HG03139 (cell line): ENCODE results near the gene AASDH.
"Not testable (repeated sequence)": the region's sequence is repeated elsewhere in the genome, so short reads cannot be mapped to it uniquely, and the experiment has no call there.

Experiments
- ATAC-seq: cut with Tn5 transposase; IDR thresholded peaks from one replicate; pipeline ENCODE4 v1.9.1; 2021; ENCODE audit not compliant: unreplicated experiment

AASDH gene

DNA sequence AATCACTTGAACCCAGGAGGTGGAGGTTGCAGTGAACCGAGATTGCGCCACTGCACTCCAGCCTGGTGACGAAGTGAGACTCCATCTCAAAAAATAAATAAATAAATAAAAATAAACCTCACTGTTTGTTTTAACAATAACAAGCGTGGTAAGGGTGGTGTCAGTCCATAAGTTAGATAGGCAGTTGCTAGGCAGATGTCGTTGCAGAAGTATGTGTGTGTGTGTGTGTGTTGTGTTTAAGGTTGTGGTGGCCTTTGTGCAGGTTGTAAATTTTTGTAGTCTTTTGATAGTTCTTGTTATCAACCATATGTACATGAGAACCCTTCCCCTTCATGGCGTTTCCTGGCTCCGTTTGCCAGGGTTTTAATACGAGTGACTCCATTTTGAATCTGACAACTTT lies 4.0 kb upstream of the AASDH start:
- ATAC-seq = no peak

DNA sequence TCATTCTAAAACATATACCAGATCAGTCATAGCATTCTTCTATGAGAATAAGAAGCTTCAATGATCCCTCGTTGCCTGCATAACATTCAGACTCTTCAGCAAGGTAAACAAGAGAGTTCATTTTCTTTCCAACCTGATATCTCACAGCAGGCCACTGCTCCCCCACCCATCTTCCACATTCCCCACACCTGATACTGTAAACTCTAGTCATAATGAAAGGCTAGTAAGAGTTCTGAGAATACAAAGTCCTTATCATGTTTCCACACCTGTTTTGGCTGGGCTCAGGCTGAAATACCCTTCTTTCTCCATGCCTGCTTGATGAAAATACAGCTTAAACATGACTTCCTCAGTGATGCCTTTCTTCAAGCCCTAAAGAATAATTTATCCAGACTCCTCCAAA lies 2.3 kb upstream of the AASDH start:
- no peak for ATAC-seq

DNA sequence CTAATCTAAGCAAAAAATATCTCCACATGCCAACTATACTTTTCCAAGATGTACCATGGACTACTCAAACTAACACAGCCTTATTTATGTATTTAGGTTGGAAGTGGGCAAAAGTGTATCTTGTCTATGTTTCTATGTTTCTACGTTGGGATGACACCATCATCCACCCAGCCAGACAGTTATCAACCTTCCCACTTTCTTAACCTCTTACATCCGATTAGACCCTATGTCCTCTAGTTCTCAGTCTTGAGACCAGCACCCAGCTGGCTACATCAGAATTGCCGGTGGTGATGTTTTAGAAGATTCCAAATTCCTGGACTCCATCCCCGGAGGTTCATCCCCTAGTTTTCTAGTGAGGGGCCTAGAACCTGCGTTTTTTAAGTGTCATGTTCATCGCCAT lies 1.0 kb upstream of the AASDH start:
- no peak for ATAC-seq

DNA sequence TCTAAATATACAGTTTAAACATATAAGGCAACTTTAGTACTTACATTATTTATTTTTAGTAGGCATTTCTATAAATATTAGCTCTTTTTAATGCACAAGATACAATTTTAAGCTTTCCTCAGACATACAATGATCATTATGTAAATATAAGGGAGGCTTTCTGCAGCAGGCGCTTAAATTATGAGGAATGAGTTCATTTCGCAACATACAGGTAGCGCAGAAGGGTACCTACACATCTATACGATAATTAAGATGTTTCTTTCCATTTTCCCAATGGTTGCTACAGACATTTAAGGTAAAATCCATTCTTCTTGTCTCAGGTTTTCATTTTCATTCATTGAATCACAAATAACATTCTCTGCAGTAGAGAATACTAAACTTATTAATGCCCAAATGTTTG lies 1.2 kb downstream of the AASDH start:
- ATAC-seq = no peak

DNA sequence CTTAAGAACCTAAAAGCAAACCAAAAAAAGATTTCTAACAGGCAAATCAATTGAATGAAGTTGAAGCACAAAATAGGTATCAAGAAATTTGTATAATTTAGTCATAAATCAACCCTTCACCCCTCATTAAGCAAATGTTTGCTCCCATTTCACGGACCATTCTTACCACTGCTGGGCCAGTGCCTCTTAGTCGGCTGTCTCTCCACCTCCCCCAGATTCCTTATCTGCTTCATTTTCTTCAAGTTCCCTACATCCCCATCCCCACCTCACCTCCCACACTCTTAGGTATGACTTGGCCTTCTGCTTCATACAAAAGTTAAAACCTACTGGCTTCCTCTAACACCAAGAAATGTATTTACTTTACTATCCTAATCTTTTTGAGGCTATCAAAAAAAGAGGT lies 11.8 kb downstream of the AASDH start:
- no peak for ATAC-seq

DNA sequence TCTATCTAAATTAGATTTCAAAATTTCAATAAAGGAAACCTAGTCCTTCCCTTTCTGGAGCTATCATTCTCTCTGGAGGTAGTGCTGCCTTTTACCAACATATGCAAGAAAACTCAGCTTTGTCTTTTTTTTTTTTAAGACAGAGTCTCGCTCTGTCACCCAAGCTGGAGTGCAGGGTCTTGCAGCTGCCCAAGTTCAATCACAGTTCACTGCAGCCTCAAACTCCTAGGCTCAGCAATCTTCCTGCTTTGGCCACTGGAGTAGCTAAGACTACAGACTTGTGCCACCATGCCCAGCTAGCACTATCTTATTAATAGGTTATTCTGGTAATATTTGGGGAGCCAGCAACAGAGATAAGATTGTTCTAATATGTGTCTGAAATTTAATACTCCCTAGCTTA lies 12.3 kb downstream of the AASDH start:
- no peak for ATAC-seq

DNA sequence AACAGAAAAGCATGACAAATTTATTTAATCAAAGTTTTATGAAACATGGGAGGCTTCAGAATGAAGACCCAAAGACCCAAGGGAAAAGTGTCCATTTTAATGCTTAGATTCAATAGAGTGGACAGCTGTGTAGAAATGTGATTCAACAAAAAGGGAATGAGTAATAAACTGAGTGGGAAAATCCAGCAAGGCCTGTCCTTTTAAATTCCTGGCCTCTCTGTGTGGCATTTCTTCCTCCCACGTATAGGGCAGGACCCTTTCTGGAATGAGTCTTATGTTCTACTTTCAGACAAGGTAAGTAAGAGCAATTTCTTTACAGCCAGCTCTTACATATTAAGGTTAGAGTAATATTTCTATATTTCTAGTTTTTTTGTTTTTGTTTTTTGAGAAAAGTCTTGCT lies 14.5 kb downstream of the AASDH start:
- no peak for ATAC-seq

DNA sequence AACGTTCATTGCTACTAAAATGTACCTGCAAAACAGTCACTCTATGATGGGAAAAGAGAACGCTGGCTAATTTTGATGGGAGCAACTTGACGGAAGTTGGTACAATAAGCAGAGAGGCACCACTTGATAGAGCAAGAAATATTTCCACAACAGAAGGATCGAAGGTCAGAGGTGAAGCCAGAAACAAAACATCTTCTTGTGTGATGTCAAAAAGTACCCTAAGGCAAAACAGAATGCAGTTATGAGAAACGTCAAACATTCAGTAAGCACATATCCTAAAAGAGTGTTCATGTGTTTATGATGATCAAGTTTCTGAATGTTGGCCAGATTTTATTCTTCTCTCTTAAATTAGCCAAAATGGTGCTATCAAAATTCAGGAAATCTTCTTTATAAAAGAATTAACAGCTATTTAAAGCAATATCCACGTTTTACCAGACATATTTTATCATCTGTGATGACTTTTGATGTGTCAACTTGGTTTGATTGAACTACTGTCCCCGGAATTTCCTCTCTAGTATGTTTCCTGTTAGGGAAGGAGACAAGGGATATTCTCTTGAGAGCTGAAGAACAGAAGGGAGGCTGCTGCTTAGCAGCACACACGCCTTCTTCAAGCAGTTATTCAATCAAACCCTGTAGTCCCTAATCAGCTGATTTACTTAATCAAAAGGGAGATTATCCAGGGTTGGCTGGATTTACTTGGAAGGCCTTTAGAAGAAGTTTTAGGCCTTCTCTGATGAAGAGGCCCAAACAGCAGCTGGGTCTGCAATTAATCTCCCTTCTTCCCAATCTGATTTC lies 15.7 kb downstream of the AASDH start:
- no peak for ATAC-seq

DNA sequence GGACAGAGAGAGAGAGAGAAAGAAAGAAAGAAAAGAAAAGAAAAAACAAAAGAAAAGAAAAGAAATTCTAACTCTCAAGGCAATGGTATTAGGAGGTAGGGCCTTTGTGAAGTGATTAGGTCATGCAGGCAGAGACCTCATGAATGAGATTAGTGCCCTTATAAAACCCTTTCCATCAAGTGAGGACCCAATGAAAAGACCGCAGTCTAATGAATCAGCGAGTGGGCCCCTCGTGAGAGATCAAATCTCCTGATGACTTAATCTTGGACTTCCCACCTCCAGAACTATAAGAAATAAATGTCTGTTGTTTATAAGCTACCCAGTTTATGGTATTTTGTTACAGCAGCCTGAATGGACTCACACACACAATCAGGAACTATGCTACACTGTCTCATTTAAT lies 16.9 kb downstream of the AASDH start:
- no peak for ATAC-seq

DNA sequence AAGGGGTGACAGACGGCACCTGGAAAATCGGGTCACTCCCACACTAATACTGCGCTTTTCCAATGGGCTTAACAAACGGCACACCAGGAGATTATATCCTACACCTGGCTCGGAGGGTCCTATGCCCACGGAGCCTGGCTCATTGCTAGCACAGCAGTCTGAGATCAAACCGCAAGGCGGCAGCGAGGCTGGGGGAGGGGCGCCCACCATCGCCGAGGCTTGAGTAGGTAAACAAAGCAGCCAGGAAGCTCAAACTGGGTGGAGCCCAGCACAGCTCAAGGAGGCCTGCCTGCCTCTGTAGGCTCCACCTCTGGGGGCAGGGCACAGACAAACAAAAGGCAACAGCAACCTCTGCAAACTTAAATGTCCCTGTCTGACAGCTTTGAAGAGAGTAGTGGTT lies 24.3 kb downstream of the AASDH start:
- ATAC-seq = not testable (repeated sequence)

DNA sequence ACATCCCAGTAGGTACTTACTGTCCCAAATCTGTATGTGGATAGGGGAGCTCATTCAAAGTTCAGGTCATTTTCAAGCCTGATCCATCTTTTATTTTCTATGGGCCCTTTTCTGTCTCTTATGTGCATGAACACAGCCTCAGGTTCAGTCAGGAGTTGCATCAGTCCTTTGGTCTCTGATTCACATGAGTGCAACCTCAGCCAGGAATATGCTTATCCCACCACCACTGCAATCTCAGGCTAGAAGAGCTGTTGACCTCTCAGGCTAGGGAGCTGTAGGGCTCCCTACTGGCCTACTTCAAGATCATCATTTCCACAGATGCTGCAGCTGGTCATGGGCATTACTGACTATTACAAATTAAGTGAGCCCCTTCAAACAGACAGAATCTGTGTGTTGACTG lies 27.2 kb downstream of the AASDH start:
- no peak for ATAC-seq

DNA sequence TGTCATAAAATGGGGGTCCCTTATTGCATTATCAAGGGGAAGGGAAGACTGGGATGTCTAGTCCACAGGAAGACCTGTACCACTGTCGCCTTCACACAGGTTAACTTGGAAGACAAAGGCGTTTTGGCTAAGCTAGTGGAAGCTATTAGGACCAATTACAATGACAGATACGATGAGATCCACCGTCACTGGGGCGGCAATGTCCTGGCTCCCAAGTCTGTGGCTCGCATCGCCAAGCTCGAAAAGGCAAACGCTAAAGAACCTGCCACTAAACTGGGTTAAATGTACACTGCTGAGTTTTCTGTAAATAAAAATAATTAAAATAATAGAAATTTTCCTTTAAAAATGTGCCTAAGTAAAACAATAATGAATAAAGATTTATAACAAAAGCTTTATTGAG lies 30.6 kb downstream of the AASDH start:
- ATAC-seq = no peak

DNA sequence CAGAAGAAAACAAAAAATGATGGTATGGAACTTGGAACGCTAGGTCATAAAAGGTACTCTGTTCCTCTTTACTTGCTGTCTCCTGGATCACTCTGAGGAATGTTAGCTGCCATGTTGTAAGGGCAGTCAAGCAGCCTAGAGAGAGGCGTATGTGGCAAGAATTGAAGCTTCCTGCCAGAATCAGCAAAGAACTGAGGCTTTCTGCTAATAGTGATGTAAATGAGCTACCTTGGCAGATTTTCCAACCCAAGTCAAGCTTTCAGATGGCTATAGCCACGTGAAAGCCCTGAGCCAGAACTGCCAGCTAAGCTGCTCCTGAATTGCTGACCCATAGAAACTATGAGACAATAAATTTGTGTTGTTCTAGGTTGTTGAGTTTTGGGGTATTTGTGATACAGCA lies 38.7 kb downstream of the AASDH start:
- no peak for ATAC-seq

DNA sequence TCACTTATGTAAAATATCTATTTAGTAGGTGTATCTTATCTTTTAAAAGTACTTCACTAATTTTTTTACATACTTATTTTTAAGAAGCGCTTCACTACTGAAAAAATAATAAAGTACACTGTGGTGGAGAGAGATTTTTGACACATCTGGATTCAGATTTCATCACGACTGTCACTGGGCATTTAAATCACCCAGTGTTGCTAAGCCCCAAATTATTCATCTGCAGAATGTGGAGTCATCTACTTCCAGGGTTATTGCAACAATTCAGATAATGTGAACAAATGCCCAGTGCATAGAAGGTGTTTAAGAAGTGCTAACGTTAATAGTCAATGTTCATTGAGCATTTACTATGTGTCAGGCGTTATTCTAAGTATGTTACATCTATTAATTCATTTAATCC lies 41.8 kb downstream of the AASDH start:
- ATAC-seq = no peak

DNA sequence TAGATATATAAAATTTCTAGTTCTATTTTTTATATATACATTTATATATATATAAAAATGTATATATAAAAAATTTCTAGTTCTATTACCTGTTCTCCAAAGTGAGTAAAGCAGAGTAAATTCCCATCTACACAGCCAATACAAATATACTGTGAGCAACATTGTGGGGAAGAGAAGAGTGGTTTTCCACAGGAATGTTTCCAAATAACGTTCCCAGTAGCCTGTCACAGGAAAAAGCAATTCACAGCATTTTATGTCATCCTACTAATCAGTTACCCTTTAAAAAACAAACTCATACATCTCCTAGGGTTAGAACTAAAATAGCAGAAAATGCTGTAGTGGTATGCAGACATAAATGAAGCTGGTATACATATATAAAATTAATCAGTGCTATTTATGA lies 44.5 kb downstream of the AASDH start:
- ATAC-seq = no peak

DNA sequence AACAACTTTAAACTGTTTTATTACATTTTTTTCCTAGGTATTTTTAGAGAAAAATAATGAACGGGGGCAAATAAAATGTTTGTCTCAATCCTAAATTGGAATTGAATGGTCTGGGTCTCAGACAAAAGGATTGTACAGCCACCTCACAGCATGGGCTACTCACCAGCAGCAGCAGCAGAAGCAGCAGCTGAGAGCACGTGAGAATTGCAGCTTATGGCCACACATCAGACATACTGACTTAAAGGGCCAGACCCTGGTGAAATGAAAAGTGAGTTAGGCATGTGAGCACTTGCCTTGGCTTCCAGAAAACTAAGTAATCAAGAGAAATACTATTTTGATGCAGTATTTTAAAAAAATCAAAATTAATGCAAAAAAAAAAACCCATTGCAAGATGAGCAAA lies 56.6 kb downstream of the AASDH start:
- ATAC-seq = no peak

DNA sequence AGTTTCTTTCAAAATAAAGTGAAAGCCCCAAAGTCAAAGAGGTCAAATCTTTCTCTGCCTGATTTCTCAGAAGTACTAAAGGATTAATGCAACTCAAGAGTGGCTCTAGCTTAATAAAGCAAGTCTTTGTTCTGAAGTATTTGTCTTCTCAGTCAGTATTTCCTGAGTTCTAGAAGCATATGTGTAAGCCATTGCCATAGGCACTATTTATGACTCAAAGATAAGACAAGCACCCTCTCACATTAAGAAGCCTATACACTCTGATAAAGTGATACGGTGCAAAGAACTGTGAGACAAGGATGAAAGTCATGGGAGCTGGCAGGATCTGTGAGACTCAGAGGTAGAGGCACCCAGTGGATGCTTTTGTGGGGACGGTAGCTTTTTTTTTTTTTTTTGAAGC lies 60.9 kb downstream of the AASDH start:
- no peak for ATAC-seq

DNA sequence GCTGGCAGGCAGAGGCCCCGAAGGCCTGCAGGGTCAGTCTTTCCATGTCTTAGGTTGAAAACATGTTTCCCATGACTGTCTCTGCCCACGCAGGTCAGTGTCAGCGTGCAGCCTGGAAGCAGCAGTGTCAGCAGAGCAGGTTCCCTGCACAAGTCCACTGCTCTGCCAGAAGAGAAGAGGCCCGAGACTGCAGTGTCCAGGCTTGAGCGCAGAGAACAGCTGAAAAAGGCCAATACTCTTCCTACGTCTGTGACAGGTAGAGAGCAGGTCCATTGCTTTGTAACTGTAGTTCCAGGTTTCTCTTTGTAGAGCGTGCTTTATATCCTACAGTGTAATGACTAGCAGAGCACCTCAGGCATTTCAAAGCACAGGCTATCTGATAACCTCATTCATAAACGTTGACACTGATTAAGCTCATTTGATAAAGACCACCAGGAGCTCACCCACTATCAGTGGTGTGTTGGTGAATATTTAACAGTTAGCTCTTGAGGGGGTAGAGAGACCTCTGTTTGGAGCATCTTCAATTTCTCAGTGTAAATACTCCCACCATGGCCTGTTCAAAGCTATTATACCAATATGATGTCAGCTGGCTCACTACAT lies 63.2 kb downstream of the AASDH start:
- ATAC-seq = no peak

DNA sequence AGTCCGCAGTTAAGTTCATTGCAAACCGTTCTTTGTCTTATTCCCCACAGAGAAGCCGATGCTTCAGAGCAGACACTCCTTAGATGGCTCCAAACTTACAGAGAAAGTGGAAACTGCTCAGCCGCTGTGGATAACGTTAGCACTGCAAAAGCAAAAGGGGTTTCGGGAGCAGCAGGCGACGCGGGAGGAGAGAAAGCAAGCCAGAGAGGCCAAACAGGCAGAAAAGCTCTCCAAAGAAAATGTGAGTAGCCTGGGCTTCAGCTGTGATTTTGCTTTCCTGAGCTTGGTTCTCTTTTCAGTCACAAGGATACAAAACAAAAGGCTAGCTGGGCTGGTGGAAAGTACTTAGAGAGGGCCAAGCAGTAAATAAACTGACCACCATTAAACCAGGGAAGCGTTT lies 64.0 kb downstream of the AASDH start:
- ATAC-seq = no peak

DNA sequence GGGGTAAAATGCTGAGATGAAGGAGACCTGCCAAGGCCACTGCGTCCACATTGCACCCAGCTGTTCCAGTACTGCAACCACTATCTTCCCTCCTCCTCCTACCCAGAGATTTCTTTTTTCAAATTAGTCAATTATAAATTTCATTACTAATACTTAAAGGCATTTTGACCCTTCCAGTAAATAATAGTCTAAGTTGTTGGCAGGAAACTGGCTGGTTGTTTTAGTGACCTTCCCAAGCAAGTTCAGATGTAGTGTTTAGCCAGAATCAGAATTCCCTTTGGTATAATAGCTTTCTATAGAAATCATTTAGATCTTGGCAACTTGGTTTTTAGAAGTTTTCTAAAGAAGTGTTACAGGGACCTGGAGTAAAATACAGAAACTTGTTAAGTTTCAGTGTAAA lies 66.0 kb downstream of the AASDH start:
- no peak for ATAC-seq

DNA sequence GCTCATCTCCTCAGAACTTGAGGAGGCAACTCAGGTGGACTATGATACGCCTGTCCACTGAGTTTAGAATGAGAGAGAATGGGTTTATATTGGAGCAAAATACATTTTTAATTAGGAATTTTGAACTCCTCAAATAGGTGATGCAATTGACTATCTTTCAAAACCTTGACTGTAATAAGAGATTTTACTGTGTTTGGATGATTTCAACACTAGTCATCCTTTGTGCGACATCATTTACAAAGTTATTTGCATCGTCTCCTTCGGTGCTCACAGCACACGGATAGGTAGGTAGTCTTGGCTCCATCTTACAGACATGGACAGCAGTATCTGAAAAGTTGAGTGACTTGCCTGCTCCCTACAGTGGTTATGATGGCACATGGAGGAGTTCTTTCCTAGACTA lies 67.0 kb downstream of the AASDH start:
- no peak for ATAC-seq

DNA sequence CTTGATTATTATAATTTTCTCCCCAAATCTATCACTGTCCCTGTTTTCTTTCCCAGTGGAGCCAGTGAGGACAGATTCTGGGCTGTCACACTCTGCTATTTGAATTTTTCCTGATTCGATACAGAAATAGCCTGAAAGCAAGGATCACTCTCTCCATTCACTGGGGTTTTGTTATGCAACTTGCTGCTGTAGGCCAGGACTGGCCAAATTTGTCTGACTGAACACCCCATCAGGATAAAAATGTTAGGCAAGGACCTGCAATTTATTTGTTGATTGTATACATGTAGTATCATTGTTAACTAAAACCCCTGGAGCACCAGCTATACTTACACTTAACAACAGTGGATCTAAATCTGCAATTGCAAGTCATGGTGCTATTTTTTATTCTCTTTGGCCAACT lies 68.7 kb downstream of the AASDH start:
- ATAC-seq = no peak

DNA sequence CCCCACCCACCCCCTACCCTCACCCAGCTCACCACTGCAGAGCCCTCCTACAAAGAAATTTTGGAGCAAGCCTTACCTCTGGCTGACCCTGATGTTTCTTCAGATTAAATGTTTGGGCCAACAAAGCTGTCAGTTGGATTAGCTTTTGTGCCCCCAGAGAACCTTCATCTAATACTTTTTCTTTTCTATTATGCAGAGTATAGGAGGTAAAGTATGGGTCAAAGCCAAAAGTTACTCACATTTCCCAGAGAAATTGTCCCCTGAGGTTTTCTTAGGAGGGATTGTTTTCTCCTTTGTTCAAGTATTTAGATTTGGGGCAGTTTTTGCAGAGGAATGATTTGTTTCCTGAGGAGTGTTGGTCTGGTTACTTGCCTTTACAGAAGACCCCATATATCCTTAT lies 69.5 kb downstream of the AASDH start:
- no peak for ATAC-seq
